SKM-1 treated with dmso at 0.1 percent for 144 hours (cell line): ENCODE data around the gene PPP1R16B.
A peak's percentile ranks its signal among the peaks of the same experiment; 100 is the strongest.

Experiments
- DNase-seq: peaks from one replicate; lab custom pipeline; 2025; ENCODE audit not compliant: unreplicated experiment; lab: John Stamatoyannopoulos, UW

The PPP1R16B gene

DNA sequence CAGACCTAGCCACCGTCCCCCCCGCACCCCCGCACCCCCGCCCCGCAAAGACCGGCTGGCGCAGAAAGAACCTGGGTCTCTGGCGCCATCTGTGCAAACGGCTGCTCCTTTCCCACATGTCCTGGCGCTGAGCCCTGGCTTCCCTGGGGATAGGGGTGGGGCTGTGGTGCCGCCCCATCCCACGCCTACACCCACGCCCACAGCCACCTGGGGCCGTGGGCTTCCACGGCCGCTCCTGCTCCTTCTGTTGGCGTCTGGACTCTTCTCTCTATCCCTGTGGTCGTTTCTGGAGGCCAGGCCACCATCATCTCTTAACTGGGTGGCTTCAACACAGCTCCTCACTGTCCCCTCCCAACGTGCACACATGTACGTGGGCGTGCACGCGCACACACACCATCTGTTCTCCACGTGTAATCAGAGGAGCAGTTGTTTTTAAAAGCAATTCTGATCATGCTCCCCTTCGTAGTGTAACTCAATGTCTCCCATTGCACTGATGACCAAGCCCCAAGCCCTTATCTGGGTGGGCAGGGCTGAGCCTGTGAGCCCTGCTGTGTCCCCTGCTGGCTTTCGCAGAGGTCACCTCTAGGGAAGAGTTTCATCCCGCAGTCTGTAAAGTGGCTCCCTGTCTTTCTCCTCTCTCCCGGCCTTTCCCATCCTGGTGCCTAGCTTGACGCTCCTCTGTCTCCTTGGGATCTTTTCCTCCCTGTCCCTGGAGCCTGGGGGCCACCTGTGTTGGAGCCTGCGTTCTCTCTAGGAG, 88.8 kb downstream of the PPP1R16B start:
- DNase-seq: no peak

DNA sequence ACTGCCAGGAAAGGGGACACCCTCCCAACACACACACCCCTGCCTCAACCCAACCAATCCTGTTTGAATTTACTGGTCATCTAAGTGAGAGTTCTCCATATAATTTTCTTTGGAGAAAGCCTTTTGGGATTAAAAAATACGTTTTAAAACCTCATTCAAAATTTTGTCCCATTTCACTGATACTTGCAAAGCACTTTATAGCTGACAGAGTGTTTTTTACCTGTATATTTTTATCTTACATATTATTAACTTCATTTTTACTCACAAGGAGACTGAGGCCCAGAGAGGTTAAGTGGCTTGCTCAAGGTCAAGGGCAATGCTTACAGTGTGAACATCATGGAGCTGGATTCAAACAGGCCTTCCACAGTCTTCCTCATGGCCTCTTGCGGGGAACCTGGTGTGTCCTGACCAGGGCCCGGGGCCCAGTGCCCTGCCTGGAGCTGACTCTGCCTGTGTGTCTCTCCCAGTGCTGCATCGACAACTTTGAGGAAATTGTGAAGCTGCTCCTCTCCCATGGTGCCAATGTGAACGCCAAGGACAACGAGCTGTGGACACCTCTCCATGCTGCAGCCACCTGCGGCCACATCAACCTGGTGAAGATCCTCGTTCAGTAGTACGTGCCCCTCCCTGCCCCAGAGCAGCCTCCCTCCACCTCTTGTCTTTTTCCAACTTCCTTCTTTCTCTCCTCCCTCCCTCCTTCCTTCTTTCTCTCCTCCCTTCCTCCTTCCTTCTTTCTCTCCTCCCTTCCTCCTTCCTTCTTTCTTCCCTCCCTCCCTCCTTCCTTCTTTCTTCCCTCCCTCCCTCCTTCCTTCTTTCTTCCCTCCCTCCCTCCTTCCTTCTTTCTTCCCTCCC, 89.8 kb downstream of the PPP1R16B start:
- DNase-seq: no peak

DNA sequence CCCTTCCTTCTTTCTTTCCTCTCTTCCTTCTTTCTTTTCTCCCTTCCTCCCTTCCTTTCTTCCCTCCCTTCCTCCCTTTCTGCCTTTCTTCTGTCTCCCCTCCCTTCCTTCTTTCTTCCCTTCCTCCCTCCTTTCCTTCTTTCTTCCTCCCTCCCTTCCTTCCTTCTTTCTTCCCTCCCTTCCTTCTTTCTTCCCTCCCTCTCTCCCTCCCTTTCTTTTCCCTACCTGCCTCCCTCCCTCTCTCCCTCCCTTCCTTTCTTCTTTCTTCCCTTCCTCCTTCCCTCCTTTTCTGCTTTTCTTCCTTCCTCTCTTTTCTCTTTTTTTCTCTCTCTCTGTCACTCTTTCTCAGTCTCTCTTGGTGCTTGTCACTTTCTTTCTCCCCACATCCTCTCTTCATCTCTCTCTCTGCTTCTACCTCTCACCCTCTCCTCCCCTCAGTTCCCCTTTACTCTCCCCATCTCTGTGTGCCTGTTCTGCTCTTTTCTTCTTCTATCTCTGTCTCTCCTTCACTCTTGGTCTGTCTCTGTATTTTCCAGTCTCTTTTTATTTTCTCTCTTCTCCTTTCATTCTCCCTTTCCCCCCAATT, 90.6 kb downstream of the PPP1R16B start:
- no peak for DNase-seq

DNA sequence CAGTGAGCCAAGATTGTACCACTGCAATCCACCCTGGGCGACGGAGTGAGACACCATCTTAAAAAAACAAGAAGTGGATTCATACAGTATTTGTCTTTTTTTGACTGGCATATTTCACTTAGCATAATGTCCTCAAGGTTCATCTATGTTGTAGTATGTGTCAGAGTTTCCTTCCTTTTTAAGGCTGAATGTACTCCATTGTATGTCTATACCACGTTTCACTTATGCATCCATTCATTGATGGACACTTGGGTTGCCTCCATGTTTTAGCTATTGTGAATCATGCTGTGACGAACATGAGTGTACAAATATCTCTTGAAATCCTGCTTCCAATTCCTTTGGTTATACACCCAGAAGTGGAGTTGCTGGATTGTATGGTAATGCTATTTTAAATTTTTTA, 91.8 kb downstream of the PPP1R16B start:
- DNase-seq: no peak

DNA sequence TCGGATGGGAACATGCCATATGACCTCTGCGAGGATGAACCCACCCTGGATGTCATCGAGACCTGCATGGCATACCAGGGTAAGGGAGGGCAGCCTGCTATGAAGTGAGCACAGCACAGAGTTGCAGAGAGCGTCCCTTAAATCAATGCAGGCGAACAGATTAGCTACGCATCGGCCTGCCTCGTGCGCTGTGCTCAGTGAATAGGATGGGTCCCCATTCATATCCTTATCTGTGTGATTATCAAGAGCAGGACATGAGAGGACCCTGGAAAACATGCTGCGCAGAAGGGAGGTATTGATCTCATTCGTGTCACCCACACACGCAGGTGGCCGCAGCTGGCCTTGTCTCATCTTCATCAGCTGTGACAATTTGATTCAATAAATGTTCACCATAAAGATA, 95.1 kb downstream of the PPP1R16B start:
- no peak for DNase-seq

DNA sequence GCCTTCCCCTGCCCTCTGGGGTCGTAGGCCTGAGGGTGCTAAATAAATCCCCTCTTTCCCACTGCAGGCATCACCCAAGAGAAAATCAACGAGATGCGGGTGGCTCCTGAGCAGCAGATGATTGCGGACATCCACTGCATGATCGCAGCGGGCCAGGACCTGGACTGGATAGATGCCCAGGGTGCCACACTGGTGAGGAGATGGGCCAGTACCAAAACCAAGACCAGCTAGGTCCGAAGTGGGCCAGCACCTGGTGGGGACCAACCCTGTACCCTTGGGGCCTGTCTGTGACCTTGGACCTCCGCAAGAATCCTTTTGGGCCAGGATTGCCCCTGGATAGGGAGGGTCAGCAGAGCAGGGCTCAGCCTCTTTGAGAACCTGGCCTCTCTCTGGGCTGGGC, 97.1 kb downstream of the PPP1R16B start:
- DNase-seq: no peak

DNA sequence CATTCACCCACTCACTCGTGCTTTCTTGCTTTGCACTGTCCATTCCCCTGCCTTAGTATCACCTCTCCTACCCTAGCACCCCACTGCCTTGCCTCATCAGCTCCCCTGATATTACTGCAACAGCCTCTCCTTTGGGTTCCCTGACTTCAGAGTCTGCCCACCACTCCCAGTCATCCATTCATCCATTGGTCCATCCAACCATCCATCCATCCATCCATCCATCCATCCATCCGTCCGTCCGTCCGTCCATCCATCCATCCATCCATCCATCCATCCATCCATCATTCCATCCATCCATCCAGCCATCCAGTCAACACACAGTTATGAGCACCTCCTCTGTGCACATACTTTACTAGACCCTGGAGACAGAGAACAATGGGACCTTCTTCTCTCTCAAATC, 97.8 kb downstream of the PPP1R16B start:
- DNase-seq: no peak

DNA sequence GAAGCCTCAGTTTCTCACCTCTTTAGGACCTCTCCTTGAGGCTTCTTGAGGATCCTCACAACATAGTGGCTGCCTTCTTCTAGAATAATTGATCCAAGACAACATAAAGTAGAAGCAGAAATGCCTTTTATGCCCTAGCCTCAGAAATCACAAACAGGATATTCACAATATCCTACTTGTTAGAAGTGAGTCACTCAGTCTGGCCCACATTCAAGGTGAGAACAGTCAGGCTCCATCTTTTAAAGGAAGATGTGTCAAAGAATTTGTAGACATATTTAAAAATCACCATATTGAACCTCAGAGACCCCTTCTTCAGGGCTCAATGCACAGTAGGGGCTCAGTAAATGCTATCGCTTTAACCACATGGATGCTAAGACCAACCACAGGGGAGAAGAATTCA, 99.9 kb downstream of the PPP1R16B start:
- DNase-seq: no peak

DNA sequence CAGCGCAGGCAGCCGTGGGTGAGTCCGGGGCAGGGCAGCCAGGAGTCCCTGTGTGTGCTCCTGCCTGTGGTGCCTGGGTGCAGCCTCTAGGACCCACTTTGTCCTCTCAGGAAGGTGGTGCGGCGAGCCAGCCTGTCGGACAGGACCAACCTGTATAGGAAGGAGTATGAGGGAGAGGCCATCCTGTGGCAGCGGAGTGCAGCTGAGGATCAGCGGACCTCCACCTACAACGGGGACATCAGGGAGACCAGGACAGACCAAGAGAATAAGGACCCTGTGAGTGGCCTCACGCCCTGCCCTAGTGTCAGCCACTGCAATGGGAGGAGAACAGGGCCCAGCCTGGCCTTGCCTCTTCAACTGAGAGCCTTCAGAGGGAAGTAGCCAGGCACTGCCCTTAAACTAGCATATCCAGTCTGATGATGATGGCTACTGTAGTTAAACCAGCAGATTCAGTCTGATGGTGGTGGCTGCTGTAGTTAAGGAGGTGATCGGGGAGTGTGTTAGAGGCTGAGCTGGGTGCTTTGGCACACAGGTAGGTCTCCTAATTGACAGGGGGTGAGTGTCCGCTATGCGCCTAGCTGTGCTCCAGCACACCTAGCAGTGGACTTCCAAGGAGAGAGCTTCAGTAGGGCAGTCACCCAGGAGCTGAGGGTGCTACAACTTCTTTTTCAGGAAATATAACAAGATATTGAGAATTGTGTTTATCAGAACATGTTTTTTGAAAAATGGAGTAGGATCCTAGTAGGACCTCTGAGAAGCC, 102.6 kb downstream of the PPP1R16B start:
- DNase-seq: no peak

DNA sequence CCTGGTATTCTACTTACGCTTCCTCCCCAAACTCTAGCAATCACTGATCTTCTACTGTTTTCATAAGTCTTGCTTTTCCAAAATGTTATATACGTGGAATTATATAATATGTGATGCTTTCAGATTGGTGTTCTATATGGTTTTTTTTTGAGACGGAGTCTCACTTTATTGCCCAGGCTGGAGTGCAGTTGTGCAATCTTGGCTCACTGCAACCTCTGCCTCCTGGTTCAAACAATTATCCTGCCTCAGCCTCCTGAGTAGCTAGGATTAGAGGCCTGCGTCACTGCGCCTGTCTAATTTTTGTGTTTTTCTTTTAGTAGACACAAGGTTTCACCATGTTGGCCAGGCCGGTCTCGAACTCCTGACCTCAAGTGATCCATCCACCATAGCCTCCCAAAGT, 109.9 kb downstream of the PPP1R16B start:
- DNase-seq: no peak

DNA sequence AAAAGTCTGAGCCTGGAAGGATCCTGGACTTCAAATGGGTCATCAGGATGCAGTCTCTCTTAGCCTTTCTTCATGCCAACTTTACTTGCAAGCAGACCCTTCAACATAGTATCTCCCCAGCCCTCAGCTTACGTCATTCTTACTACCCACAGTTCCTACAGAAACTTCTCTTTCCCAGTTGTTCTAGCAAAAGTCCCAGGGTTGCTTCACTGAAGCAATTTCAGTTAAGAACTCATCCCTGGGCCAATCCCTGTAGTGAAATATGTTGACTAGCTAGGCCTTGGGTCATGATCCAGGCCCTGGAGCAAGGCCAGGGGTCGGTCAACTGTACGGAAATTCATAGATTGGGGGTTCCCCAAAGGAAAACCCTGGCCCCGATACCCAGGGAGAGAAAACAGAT, 112.2 kb downstream of the PPP1R16B start:
- no peak for DNase-seq

DNA sequence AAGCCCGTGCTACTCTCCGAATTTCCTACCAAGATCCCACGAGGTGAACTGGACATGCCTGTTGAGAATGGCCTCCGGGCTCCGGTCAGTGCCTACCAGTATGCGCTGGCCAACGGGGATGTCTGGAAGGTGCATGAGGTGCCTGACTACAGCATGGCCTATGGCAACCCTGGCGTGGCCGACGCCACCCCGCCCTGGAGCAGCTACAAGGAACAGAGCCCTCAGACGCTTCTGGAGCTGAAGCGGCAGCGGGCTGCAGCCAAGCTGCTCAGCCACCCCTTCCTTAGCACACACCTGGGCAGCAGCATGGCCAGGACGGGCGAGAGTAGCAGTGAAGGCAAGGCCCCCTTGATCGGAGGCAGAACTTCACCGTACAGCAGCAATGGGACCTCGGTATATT, 112.7 kb downstream of the PPP1R16B start:
- no peak for DNase-seq

DNA sequence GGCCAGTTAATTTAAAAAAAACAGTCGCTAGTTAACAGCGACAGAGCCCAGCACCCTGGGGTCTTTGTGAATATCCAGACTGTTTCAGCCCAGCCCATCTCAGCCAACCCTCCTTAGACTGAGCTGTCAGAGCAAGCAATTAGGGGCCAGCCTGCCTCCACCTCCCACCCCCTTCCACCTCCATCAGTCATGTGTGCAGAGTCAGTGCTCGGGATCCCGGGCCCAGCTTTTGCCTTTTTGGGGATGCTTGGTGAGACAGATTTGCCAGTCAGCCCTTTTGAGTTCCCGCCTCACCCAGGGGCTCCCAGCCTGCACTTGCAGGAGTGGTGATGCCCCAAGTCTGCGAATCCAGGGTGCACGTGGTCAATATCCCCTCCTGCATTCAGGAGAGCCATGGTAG, 114.2 kb downstream of the PPP1R16B start:
- DNase-seq: no peak

DNA sequence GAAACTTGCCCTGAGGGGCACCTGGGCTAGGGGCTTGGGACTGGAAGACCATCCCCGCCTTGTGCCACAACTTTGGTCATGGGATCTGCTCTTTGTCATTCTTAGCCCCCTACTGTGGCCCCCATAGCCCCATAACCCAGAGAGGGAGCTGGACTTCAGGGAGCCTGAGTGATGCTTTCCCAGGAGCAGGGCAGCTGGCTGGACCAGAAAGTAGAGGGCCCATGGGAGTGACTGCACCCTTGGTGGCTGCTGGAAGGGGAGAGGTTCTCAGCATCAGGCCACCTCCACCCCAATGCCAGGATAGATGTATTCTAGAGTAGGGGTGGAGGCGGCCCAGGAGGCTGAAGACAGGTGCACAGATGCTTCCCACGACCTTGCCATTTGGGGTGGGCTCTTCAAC, 114.9 kb downstream of the PPP1R16B start:
- no peak for DNase-seq

DNA sequence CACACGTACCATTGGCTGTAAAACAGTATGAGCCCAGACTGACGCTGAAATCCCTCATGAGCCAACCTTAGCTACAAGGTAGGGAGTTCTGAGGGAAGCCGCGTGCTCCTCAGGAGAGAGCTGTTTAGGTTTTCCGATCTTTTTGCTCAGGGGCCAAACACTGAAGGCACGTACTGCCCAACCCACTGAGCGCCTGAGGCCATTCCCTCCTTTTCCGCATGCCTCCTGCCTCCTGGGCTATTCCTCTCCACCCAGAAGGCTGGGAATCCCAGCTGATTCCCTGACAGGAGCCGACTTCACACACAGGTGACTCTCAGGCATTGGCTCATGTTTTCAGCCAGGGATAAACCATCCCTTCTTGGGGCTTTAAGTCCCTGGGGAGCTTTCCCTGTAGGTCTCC, 115.4 kb downstream of the PPP1R16B start:
- no peak for DNase-seq

DNA sequence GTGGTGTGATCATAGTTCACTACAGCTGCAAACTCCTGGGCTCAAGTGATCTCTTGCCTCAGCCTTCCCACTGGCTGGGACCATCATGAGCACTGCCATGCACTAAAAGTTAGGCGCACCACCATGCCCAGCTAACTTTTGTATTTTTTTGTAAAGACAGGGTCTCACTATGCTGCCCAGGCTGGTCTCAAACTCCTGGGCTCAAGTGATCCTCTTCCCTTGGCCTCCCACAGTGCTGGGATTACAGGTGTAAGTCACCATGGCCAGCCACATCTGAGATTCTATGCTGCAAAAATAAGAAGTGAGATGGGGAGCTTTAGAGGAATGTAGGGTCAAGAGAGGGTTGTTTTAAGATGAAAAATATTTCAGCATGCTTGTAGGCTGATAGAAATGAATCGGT, 119.2 kb downstream of the PPP1R16B start:
- no peak for DNase-seq

DNA sequence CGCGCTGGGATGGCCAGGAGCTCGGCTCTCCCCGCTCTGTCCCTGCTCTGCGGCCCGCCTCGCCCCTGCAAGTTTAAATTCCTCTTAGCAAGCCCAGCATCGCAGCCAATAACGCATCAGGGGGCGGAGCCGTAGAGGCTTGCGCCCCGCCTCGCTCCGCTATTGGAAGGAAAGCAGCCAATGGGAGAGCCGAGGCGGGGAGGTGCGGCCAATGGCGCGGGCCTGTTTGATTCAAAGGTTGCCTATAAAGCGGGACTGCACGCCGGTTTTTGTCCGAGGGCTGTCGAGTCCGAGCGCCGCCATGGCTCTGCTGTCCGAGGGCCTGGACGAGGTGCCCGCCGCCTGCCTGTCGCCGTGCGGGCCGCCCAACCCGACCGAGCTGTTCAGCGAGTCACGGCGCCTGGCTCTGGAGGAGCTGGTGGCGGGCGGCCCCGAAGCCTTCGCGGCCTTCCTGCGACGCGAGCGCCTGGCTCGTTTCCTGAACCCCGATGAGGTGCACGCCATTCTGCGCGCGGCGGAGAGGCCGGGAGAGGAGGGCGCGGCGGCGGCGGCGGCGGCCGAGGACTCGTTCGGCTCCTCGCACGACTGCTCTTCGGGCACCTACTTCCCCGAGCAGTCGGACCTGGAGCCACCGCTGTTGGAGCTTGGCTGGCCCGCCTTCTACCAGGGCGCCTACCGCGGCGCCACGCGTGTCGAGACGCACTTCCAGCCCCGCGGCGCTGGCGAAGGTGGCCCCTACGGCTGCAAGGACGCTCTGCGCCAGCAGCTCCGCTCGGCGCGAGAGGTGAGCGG, 120.8 kb downstream of the PPP1R16B start, which contains the start of gene FAM83D:
FAM83D (plus strand) TSS at position 276 of the 792 bp plus-strand sequence; CDS start at position 302, 26 bp downstream.
- DNase-seq: peak; percentile 98

DNA sequence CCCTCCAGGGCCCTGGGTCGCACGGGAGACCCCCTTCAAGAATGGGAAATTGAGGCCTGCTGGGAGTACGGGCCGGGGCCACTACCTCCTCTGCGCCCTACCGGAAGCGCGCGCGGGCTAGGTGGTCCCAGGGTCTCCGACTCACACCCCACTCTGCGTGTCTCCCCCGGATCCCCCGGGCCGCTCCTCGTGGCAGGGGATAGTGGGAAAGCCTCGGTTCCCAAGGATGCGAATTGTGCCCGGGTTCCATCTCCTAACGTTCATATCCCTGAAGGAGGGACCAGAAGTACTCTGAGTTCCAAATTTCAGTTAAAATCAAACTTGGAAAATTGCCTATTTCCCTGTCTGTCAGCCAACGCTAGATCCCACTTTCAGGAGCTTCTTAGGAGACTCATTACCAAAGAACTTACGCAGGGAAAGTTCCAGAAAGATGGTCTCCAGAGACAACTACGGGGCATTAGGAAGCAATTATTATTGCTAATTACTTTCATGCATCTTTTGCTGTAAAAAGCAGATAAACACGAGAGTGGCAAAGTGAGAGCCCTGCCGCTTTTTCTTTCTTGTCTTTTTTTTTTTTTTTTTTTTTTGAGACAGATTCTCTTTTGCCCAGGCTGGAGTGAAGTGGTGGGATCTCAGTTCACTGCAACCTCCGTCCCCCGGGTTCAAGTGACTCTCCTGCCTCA, 121.6 kb downstream of the PPP1R16B start:
- no peak for DNase-seq

DNA sequence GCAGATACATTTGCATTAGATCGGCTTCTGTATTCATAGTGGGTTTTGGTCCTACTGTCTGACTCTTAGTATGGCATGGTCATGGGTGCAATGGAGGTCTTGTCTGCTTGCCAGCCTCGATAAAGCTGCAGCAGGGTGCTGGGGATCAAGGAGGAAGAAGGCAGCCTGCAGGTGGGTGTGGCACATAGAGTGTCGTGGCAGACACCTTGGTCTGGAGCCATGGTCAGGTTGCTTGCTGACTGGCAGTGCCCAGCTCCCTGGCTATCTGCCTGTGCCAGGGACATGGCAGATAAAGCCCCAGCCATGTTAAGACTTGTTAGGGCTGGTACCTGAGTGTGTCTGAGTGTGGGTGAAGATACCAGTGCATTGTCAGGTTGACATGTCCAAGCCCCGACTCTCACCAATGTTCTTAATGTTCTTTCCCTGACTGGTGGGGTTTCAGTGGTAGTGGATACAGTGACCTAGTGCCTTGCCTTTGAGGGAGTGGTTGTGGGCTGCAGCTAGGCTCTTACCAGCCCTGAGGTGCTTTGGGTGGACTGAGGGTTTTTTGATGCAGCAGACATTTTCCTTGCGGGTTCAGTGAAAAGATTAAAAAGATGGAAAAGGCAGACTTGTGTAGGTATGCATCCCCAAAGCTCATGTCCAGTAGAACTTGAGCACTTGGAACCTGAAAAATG, 122.5 kb downstream of the PPP1R16B start:
- DNase-seq: no peak
